K562 (cell line): ENCODE measurements around the gene TDRD10. TPM values are rescaled to one million over a fixed set of nuclear protein-coding genes. Genes with fewer than 3 reads are reported as not detected.

Experiments used
- ARID1B ChIP-seq: fragments of 450-650 bp; IDR thresholded peaks from 2 replicates; pipeline ENCODE4 v1.6.1; 2016; ENCODE audit warnings: antibody characterized with exemption, mild to moderate bottlenecking, inconsistent platforms
- CXXC5 ChIP-seq: fragments of 250-450 bp; sonication (Bioruptor Pico); IDR thresholded peaks from 2 replicates; pipeline ENCODE4 v1.8.0; 2022; ENCODE audit warnings: inconsistent platforms, mild to moderate bottlenecking, moderate library complexity
- DIDO1 ChIP-seq: fragments of 450-650 bp; IDR thresholded peaks from 2 replicates; pipeline ENCODE4 v1.6.1; 2016; ENCODE audit warnings: low read depth, missing biosample characterization, missing genetic modification characterization
- HDGF ChIP-seq: fragments of 450-650 bp; IDR thresholded peaks from 2 replicates; pipeline ENCODE4 v1.6.1; 2016
- NFIX ChIP-seq: fragments of 250-450 bp; sonication (Bioruptor Pico); IDR thresholded peaks from 2 replicates; pipeline ENCODE4 v1.4.0; 2020; ENCODE audit warnings: low read depth, mild to moderate bottlenecking, moderate library complexity
- PHB ChIP-seq: fragments of 250-450 bp; sonication (Bioruptor Pico); IDR thresholded peaks from 2 replicates; pipeline ENCODE4 v1.5.0; 2021
- RFX7 ChIP-seq: fragments of 250-450 bp; sonication (Bioruptor Pico); IDR thresholded peaks from 2 replicates; pipeline ENCODE4 v1.5.1; 2021; ENCODE audit warnings: mild to moderate bottlenecking
- SMAD4 ChIP-seq: fragments of 250-450 bp; sonication (Bioruptor Pico); conservative IDR thresholded peaks from 2 replicates; pipeline ENCODE4 v1.8.0; 2021; ENCODE audit warnings: inconsistent platforms, mild to moderate bottlenecking, moderate library complexity
- TAF7 ChIP-seq: fragments of 450-650 bp; IDR thresholded peaks from 2 replicates; pipeline ENCODE4 v1.6.1; 2016; ENCODE audit warnings: missing genetic modification characterization, missing compliant biosample characterization
- TAL1 ChIP-seq: fragments of 450-650 bp; IDR thresholded peaks from 2 replicates; pipeline ENCODE4 v1.6.1; 2016; ENCODE audit warnings: mild to moderate bottlenecking
- TGIF2 ChIP-seq: sonication (generic); formaldehyde crosslinking; IDR thresholded peaks from 2 replicates; pipeline ENCODE4 v1.8.1; 2022; ENCODE audit warnings: mild to moderate bottlenecking, missing genetic modification reagents, moderate library complexity
- XRCC4 ChIP-seq: IDR thresholded peaks from one replicate; pipeline ENCODE4 v1.6.1; 2011; ENCODE audit not compliant: insufficient read depth, insufficient read length; ENCODE audit errors: extremely low read depth
- ZNF217 ChIP-seq: sonication (generic); formaldehyde crosslinking; IDR thresholded peaks from 2 replicates; pipeline ENCODE4 v1.8.0; 2022; ENCODE audit warnings: mild to moderate bottlenecking, missing genetic modification reagents
- polyA plus RNA-seq, 8 experiments: library from polyadenylated mRNA; depleted of rRNA in 4 of 8; stranded (reverse) in 5 of 8; unstranded in 3 of 8; fragments of >200 nt; fragmentation: Nextera tagmentation in 2 of 8; fragmentation: Illumina TruSeq in 1 of 8; extraction: Ambion mirVana in 2 of 8; extraction: Trizol in 1 of 8; gene quantifications; 2 replicates each; pipeline versions ENCODE4 v1.2.1 to v1.2.3, GENCODE V29; 2011 to 2014; ENCODE audit warnings: inconsistent platforms in 1 of 8, missing spikeins in 1 of 8
- total RNA-seq, 7 experiments: library from RNA; depleted of rRNA in 6 of 7; stranded (reverse); fragments of >200 nt in 6 of 7; fragmentation: Illumina TruSeq in 2 of 7; extraction: Trizol in 2 of 7; gene quantifications; 2 replicates each; pipeline versions ENCODE4 v1.2.1 to v1.2.3, GENCODE V29; 2011 to 2021; ENCODE audit warnings: low replicate concordance in 1 of 7
- TF ChIP-seq, protein P1 (sequence below), 3 experiments: fragments of 200-800 bp in 1 of 3; fragments of 250-450 bp in 1 of 3; fragments of 450-650 bp in 1 of 3; sonication (Bioruptor Pico) in 1 of 3; sonication (Bioruptor generic) in 1 of 3; formaldehyde crosslinking in 1 of 3; IDR thresholded peaks; 2 replicates each; pipeline versions ENCODE4 v1.6.1 to v1.8.0; 2016 to 2022; ENCODE audit warnings: mild to moderate bottlenecking in 2 of 3, missing genetic modification characterization in 2 of 3, missing compliant biosample characterization in 1 of 3, moderate library complexity in 1 of 3
- TF ChIP-seq, protein P2 (sequence below): fragments of 200-800 bp; sonication (Bioruptor generic); IDR thresholded peaks from 2 replicates; pipeline ENCODE4 v1.6.1; 2017; ENCODE audit warnings: missing genetic modification characterization, missing compliant biosample characterization
- TF ChIP-seq, protein P3 (sequence below): fragments of 250-450 bp; sonication (Bioruptor Pico); IDR thresholded peaks from 2 replicates; pipeline ENCODE4 v1.4.0; 2020; ENCODE audit warnings: mild to moderate bottlenecking
- TF ChIP-seq, protein P4 (sequence below): fragments of 250-450 bp; sonication (Bioruptor Pico); IDR thresholded peaks from 2 replicates; pipeline ENCODE4 v1.8.0; 2021; ENCODE audit warnings: borderline replicate concordance, mild to moderate bottlenecking, moderate library complexity; ENCODE audit not compliant: poor library complexity, severe bottlenecking
- TF ChIP-seq, protein P5 (sequence below): fragments of 450-650 bp; IDR thresholded peaks from 2 replicates; pipeline ENCODE4 v1.6.1; 2018; ENCODE audit not compliant: partially characterized antibody

Gene TDRD10
- total and polyA plus RNA-seq, 9 of the 15 experiments (the other 6 are each of a cell fraction or from before 2014, with no cell fraction given) = not detected

DNA sequence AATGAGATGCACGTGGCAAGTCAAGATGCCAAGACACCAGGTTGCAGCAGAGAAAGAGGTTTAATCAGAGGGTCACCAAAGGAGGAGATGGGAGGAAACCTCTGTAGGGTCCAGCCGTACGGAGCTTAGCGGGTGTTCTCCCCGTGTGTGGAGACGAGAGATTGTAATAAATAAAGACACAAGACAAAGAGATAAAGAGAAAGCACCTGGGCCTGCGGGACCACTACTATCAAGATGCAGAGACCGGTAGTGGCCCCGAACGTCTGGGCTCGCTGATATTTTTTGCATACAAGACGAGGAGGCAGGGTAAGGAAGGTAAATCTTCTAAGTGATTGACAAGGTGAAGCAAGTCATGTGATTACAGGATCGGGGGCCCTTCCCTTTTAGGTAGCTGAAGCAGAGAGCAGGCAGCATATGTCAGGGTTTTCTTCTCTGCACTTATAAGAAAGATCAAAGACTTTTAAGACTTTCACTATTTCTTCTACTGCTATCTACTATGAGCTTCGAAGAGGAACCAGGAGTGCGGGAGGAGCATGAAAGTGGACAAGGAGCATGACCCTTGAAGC lies 41.2 kb upstream of the TDRD10 start (continued):
- no peak for TF ChIP-seq XRCC4
- TF ChIP-seq, protein P1, sequence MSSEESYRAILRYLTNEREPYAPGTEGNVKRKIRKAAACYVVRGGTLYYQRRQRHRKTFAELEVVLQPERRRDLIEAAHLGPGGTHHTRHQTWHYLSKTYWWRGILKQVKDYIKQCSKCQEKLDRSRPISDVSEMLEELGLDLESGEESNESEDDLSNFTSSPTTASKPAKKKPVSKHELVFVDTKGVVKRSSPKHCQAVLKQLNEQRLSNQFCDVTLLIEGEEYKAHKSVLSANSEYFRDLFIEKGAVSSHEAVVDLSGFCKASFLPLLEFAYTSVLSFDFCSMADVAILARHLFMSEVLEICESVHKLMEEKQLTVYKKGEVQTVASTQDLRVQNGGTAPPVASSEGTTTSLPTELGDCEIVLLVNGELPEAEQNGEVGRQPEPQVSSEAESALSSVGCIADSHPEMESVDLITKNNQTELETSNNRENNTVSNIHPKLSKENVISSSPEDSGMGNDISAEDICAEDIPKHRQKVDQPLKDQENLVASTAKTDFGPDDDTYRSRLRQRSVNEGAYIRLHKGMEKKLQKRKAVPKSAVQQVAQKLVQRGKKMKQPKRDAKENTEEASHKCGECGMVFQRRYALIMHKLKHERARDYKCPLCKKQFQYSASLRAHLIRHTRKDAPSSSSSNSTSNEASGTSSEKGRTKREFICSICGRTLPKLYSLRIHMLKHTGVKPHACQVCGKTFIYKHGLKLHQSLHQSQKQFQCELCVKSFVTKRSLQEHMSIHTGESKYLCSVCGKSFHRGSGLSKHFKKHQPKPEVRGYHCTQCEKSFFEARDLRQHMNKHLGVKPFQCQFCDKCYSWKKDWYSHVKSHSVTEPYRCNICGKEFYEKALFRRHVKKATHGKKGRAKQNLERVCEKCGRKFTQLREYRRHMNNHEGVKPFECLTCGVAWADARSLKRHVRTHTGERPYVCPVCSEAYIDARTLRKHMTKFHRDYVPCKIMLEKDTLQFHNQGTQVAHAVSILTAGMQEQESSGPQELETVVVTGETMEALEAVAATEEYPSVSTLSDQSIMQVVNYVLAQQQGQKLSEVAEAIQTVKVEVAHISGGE (CRISPR knock-in tag; IDR thresholded peaks at IDR 0.05) = no peak
- TF ChIP-seq DIDO1 = no peak
- TF ChIP-seq PHB (CRISPR knock-in tag) = no peak
- no peak for TF ChIP-seq TAF7 (tag)
- peak; percentile 36; the same call in 1 of the 2 replicates for TF ChIP-seq CXXC5 (CRISPR knock-in tag)
- no peak for TF ChIP-seq NFIX (CRISPR knock-in tag)
- no peak for TF ChIP-seq ZNF217 (CRISPR knock-in tag)
- no peak for TF ChIP-seq RFX7 (CRISPR knock-in tag)
- TF ChIP-seq, protein P2, sequence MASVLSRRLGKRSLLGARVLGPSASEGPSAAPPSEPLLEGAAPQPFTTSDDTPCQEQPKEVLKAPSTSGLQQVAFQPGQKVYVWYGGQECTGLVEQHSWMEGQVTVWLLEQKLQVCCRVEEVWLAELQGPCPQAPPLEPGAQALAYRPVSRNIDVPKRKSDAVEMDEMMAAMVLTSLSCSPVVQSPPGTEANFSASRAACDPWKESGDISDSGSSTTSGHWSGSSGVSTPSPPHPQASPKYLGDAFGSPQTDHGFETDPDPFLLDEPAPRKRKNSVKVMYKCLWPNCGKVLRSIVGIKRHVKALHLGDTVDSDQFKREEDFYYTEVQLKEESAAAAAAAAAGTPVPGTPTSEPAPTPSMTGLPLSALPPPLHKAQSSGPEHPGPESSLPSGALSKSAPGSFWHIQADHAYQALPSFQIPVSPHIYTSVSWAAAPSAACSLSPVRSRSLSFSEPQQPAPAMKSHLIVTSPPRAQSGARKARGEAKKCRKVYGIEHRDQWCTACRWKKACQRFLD = no peak
- TF ChIP-seq SMAD4 (CRISPR knock-in tag) = peak; percentile 43; the same call in 1 of the 2 replicates
- TF ChIP-seq, protein P3, sequence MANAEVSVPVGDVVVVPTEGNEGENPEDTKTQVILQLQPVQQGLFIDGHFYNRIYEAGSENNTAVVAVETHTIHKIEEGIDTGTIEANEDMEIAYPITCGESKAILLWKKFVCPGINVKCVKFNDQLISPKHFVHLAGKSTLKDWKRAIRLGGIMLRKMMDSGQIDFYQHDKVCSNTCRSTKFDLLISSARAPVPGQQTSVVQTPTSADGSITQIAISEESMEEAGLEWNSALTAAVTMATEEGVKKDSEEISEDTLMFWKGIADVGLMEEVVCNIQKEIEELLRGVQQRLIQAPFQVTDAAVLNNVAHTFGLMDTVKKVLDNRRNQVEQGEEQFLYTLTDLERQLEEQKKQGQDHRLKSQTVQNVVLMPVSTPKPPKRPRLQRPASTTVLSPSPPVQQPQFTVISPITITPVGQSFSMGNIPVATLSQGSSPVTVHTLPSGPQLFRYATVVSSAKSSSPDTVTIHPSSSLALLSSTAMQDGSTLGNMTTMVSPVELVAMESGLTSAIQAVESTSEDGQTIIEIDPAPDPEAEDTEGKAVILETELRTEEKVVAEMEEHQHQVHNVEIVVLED (CRISPR knock-in tag) = no peak
- TF ChIP-seq TAL1 = peak; percentile 83
- peak; percentile 77 for TF ChIP-seq ARID1B
- TF ChIP-seq, protein P4, sequence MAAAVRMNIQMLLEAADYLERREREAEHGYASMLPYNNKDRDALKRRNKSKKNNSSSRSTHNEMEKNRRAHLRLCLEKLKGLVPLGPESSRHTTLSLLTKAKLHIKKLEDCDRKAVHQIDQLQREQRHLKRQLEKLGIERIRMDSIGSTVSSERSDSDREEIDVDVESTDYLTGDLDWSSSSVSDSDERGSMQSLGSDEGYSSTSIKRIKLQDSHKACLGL (CRISPR knock-in tag) = no peak
- no peak for TF ChIP-seq TGIF2 (CRISPR knock-in tag)
- no peak for TF ChIP-seq HDGF
- TF ChIP-seq, protein P5, sequence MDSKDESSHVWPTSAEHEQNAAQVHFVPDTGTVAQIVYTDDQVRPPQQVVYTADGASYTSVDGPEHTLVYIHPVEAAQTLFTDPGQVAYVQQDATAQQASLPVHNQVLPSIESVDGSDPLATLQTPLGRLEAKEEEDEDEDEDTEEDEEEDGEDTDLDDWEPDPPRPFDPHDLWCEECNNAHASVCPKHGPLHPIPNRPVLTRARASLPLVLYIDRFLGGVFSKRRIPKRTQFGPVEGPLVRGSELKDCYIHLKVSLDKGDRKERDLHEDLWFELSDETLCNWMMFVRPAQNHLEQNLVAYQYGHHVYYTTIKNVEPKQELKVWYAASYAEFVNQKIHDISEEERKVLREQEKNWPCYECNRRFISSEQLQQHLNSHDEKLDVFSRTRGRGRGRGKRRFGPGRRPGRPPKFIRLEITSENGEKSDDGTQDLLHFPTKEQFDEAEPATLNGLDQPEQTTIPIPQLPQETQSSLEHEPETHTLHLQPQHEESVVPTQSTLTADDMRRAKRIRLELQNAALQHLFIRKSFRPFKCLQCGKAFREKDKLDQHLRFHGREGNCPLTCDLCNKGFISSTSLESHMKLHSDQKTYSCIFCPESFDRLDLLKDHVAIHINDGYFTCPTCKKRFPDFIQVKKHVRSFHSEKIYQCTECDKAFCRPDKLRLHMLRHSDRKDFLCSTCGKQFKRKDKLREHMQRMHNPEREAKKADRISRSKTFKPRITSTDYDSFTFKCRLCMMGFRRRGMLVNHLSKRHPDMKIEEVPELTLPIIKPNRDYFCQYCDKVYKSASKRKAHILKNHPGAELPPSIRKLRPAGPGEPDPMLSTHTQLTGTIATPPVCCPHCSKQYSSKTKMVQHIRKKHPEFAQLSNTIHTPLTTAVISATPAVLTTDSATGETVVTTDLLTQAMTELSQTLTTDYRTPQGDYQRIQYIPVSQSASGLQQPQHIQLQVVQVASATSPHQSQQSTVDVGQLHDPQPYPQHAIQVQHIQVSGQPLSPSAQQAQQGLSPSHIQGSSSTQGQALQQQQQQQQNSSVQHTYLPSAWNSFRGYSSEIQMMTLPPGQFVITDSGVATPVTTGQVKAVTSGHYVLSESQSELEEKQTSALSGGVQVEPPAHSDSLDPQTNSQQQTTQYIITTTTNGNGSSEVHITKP = no peak
